ENCODE data around the gene CBFA2T2. TPM values are rescaled to one million over a fixed set of nuclear protein-coding genes. Genes with fewer than 3 reads are reported as not detected.
A peak's percentile ranks its signal among the peaks of the same experiment; 100 is the strongest.

The CBFA2T2 gene
- total and polyA plus RNA-seq, 8 donors: 2.9 to 29.9 (median 12.0) TPM

DNA sequence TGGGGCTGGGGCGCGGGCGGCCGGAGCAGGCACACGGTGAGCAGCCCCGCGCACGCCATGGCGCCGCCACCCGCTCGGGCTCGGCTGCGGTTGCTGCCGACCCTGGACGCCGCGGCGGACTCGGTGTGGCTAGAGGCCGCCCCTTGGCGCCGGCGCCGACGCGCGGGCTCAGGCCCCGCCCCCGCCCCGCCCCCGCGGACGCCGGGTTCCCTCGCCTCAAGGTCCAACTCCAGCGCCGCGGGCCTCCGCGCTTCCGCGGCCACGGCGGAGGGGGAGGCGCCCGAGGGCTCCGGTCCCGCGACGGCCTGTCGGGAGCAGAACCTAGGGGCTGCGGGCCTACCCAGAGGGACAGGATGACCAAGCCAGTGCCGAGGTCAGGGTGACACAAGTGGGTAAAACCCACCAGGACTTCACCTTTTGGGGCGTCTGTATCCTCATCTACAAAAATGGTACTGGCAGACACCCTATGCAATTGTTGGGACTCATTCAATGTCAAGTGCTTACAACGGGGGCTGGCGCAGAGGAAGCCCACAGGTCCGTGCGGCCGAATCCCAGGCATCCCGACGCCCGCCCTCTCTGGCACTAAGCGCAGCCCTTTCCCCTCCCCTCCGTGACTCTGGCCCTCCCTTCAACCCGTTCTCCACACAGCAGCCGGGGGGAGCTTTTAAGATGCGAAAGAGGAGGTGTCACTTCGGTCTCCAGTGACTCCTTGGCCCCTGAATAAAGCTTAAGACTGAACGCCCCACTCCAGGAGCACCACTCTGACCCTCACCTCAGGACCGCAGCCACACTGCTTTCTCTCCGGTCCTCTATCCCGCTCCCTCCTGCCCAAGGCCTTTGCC is 184.6 kb downstream of the CBFA2T2 start, which contains the start of gene NECAB3:
NECAB3 (minus strand) TSS at position 135 of the 842 bp plus-strand sequence; CDS start at position 59, 76 bp downstream.
- TF ChIP-seq EP300 (IDR thresholded peaks at IDR 0.05) (no peak), POLR2AphosphoS5 (IDR thresholded peaks at IDR 0.05) (peak; percentile 22 to 84 (median 72)), POLR2A (IDR thresholded peaks at IDR 0.05) (no peak)
- TF ChIP-seq, protein P1, sequence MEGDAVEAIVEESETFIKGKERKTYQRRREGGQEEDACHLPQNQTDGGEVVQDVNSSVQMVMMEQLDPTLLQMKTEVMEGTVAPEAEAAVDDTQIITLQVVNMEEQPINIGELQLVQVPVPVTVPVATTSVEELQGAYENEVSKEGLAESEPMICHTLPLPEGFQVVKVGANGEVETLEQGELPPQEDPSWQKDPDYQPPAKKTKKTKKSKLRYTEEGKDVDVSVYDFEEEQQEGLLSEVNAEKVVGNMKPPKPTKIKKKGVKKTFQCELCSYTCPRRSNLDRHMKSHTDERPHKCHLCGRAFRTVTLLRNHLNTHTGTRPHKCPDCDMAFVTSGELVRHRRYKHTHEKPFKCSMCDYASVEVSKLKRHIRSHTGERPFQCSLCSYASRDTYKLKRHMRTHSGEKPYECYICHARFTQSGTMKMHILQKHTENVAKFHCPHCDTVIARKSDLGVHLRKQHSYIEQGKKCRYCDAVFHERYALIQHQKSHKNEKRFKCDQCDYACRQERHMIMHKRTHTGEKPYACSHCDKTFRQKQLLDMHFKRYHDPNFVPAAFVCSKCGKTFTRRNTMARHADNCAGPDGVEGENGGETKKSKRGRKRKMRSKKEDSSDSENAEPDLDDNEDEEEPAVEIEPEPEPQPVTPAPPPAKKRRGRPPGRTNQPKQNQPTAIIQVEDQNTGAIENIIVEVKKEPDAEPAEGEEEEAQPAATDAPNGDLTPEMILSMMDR (IDR thresholded peaks at IDR 0.05): no peak
- Histone ChIP-seq H3K4me1 (peaks cover 44 to 75% (median 68%) of the 10 kb centered on the region in 4 donors), H3K27me3 (no peaks in the 10 kb centered on the region), H3K27ac (peak within 1 kb of the TSS; percentile 88 to 94 (median 90)), H3K4me3 (peak within 1 kb of the TSS; percentile 68 to 78 (median 78)), H3K9me3 (no peaks in the 10 kb centered on the region), H3K36me3 (peaks cover 0 to 20% (median 13%) of the 10 kb centered on the region in 4 donors)
- DNase-seq: peak; percentile 90 to 94
- intact Hi-C loops (cut with DNase I; ENCODE audit: low total_unique reads): no loop called here
- 4 to 12% (median 5%) methylated on average over 19 to 73 of the region's 73 CpGs for WGBS, 5 donors

DNA sequence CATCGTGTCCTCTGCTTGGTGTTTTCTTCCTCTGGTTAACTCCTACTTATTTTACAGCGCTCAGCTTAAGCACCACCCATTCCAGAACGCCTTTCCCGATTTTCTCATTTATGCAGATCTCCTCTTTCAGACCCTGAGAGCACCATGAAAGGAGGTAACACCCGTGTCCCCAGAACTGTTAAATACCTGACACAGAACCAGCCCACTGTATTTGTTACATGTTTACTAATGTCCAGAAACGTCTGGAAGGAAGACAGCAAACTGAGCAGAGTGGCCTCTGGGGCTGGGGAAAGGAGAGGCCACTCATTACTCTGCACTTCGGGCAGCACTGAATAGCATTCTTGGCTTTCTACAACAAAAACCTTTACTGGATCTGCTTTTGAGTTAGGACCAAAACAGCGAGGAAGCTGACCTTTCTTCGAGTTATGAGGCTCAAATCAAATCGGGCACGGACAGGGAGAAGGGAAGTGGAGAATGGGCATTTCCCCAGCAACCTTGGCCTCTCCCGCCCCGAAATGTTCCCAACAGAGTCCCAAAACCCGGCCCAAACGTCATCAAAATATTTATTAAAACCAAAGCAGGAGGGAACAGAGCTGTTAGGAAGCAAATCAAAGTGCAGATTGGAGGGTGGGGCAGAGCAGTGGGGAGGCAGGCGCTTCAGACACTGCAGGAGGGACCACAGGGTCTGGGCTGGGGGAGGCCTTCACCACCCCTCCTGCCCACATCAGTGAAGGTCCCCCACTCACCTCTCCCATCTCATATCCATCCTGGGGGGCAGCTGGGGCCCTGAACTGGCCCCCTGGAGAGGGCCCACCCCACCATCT is 185.5 kb downstream of the CBFA2T2 start:
- intact Hi-C loops (cut with DNase I; ENCODE audit: low total_unique reads): no loop called here
- DNase-seq: no peak
- Histone ChIP-seq H3K36me3 (peaks cover 0 to 15% (median 7%) of the 10 kb centered on the region in 4 donors), H3K27ac (peak overlapping the region; percentile 88 to 94 (median 90)), H3K9me3 (no peaks in the 10 kb centered on the region), H3K4me3 (peak overlapping the region; percentile 68 to 78 (median 78)), H3K4me1 (peaks cover 42 to 67% (median 59%) of the 10 kb centered on the region in 4 donors), H3K27me3 (no peaks in the 10 kb centered on the region)
- 32 to 44% (median 38%) methylated on average over 16 of the region's 16 CpGs for WGBS, 5 donors
- TF ChIP-seq POLR2AphosphoS5 (IDR thresholded peaks at IDR 0.05) (peak in 1 of 3 donors; percentile 47), POLR2A (IDR thresholded peaks at IDR 0.05) (no peak), EP300 (IDR thresholded peaks at IDR 0.05) (no peak)
- TF ChIP-seq, protein P1 (IDR thresholded peaks at IDR 0.05): no peak

DNA sequence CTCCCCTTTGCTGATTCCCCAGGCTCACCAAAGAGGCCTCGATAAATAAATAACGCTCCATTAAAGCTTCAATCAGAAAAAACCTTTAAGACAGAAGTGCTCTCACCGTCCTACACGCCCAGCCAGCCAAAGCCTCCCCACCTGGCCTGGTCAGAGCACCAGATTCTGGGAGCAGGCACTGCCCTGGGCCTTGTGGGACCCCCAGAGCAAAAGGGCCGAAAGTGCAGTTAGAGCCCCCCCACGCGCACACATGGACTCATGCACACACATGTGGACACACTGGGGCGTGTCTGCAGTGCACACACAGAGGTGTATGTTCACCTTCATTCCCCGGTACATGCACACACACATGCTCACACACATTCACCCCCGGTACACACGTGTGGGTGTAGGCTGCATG is 186.2 kb downstream of the CBFA2T2 start:
- no peak for DNase-seq
- Histone ChIP-seq H3K9me3 (no peaks in the 10 kb centered on the region), H3K36me3 (peaks cover 0 to 9% (median 3%) of the 10 kb centered on the region in 4 donors), H3K4me1 (peaks cover 35 to 59% (median 52%) of the 10 kb centered on the region in 4 donors), H3K4me3 (no peak overlapping the region), H3K27me3 (no peaks in the 10 kb centered on the region), H3K27ac (peak overlapping the region in 4 of 5 donors; percentile 88 to 94 (median 92))
- intact Hi-C loops (cut with DNase I; ENCODE audit: low total_unique reads): no loop called here
- 81 to 93% (median 89%) methylated on average over 10 to 11 of the region's 11 CpGs for WGBS, 5 donors
- TF ChIP-seq POLR2A (IDR thresholded peaks at IDR 0.05): no peak
- TF ChIP-seq POLR2AphosphoS5 (IDR thresholded peaks at IDR 0.05): no peak
- TF ChIP-seq EP300 (IDR thresholded peaks at IDR 0.05): no peak
- TF ChIP-seq, protein P1 (IDR thresholded peaks at IDR 0.05): no peak

All from stomach (tissue), 9 donors.